Activated CD4-positive, alpha-beta T cell treated with anti-CD3 and anti-CD28 coated beads, Interleukin-2, amount 50 U/mL, for 48 hours (primary cell): ENCODE results near the gene CD300LD.
"Not testable (repeated sequence)": the region's sequence is repeated elsewhere in the genome, so short reads cannot be mapped to it uniquely, and the experiment has no call there.

Experiments used
- DNase-seq, 2 experiments: peaks; one replicate each; pipeline ENCODE4 v3.0.0-alpha.2; 2020

Gene CD300LD

GRCh38 chr17:74569020-74570003 is 22.8 kb downstream of the CD300LD start:
- peak; percentile 35 to 52 for DNase-seq

- no peak for DNase-seq
Observed at GRCh38 chr17:74568106-74568873, 23.8 kb downstream of the CD300LD start.

GRCh38 chr17:74567397-74567796 is 24.7 kb downstream of the CD300LD start, which contains the start of gene CD300H:
CD300H (minus strand) TSS chr17:74567509.
- no peak for DNase-seq

GRCh38 chr17:74566132-74566753 is 25.8 kb downstream of the CD300LD start:
- DNase-seq, result peak; percentile 41 to 49

GRCh38 chr17:74565126-74565525 is 27.0 kb downstream of the CD300LD start:
- DNase-seq, result no peak

GRCh38 chr17:74563358-74563757 is 28.7 kb downstream of the CD300LD start:
- no peak for DNase-seq

GRCh38 chr17:74561586-74561985 is 30.5 kb downstream of the CD300LD start:
- DNase-seq, result no peak

GRCh38 chr17:74558882-74559519 is 33.1 kb downstream of the CD300LD start:
- DNase-seq, result no peak

GRCh38 chr17:74558402-74558801 is 33.7 kb downstream of the CD300LD start:
- DNase-seq, result not testable (repeated sequence)

GRCh38 chr17:74555427-74555940 is 36.6 kb downstream of the CD300LD start:
- DNase-seq, result no peak

- DNase-seq, result no peak
Observed at GRCh38 chr17:74554909-74555308, 37.2 kb downstream of the CD300LD start.

- no peak for DNase-seq
Observed at GRCh38 chr17:74552037-74552436, 40.0 kb downstream of the CD300LD start.

GRCh38 chr17:74550602-74551001 is 41.5 kb downstream of the CD300LD start:
- DNase-seq, result no peak

- no peak for DNase-seq
Observed at GRCh38 chr17:74549343-74549742, 42.7 kb downstream of the CD300LD start.

GRCh38 chr17:74547736-74548135 is 44.3 kb downstream of the CD300LD start:
- no peak for DNase-seq

GRCh38 chr17:74547264-74547663 is 44.8 kb downstream of the CD300LD start:
- no peak for DNase-seq

GRCh38 chr17:74546586-74546985 is 45.5 kb downstream of the CD300LD start:
- no peak for DNase-seq

GRCh38 chr17:74545843-74546230 is 46.2 kb downstream of the CD300LD start, which contains the start of gene CD300C:
CD300C (minus strand) TSS chr17:74546115; CDS start chr17:74545782, 333 bp downstream.
- DNase-seq, result no peak

- DNase-seq, result no peak
Observed at GRCh38 chr17:74544991-74545842, 46.9 kb downstream of the CD300LD start.

GRCh38 chr17:74543891-74544760 is 48.0 kb downstream of the CD300LD start:
- DNase-seq, result no peak
